ENCODE results near the gene PCDHGA3. TPM values are rescaled to one million over a fixed set of nuclear protein-coding genes. Genes with fewer than 3 reads are reported as not detected.
"Not testable (repeated sequence)": the region's sequence is repeated elsewhere in the genome, so short reads cannot be mapped to it uniquely, and the experiment has no call there.

PCDHGA3 gene
- total RNA-seq, 1 donor from 2014 or later = 2.9 TPM

GRCh38 chr5:141346017-141346416 is 2.4 kb downstream of the PCDHGA3 start:
- DNase-seq (ENCODE audit: low spot score) = not testable (repeated sequence)

GRCh38 chr5:141349917-141350619 is 6.4 kb downstream of the PCDHGA3 start, which contains the start of gene PCDHGB1:
Gene PCDHGB1, plus strand, starts transcription at chr5:141350099. Its CDS starts 162 bp downstream, at chr5:141350261.
- no peak for DNase-seq (ENCODE audit: low spot score)

- no peak for DNase-seq (ENCODE audit: low spot score)
Measured at GRCh38 chr5:141351591-141351990, 8.0 kb downstream of the PCDHGA3 start.

- DNase-seq (ENCODE audit: low spot score) = no peak
Measured at GRCh38 chr5:141354900-141355469, 11.4 kb downstream of the PCDHGA3 start, which contains the start of gene PCDHGA4. Gene PCDHGA4, plus strand, starts transcription at chr5:141355021. Its CDS starts 87 bp downstream, at chr5:141355108.

DNA sequence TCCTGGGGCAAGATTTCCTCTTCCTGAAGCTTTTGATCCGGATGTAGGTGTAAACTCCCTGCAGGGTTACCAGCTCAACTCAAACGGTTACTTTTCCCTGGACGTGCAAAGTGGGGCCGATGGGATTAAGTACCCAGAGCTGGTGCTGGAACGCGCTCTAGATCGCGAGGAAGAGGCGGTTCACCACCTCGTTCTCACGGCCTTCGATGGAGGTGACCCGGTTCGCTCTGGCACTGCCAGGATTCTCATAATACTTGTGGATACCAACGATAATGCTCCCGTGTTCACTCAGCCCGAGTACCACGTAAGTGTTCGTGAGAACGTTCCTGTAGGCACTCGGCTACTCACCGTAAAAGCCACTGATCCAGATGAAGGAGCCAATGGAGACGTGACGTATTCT is 12.0 kb downstream of the PCDHGA3 start:
- DNase-seq (ENCODE audit: low spot score) = no peak

- no peak for DNase-seq (ENCODE audit: low spot score)
Measured at GRCh38 chr5:141356133-141356532, 12.5 kb downstream of the PCDHGA3 start.

GRCh38 chr5:141356950-141357349 is 13.3 kb downstream of the PCDHGA3 start:
- no peak for DNase-seq (ENCODE audit: low spot score)

DNA sequence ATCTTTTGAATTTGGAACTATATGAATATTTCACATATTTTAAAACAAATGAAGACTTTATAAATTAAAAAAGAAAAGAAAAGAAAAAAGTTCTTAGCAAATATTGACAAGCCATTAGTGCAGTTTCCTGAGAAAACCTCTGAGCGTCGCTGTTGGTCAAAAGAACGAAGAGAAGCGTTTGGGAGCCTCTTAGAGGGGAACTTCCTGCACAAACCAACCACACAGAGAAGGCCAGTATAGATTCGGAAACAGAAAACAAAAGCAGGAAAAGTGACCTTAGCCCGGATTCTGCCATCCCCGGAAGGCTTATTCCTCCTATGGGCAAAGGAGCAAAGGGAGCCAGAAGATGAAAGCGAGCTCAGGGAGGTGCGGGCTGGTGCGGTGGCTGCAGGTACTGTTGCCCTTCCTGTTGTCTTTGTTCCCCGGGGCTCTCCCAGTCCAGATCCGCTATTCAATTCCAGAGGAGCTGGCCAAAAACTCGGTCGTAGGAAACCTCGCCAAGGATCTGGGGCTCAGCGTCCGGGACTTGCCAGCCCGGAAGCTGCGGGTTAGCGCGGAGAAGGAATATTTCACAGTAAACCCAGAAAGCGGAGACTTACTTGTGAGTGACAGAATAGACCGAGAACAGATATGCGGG is 16.3 kb downstream of the PCDHGA3 start, which contains the start of gene PCDHGB2:
TSS of gene PCDHGB2 (plus strand) at position 205 of the 637 bp plus-strand sequence. CDS start at position 347, 142 bp downstream.
- DNase-seq (ENCODE audit: low spot score) = no peak

GRCh38 chr5:141360685-141361084 is 17.1 kb downstream of the PCDHGA3 start:
- DNase-seq (ENCODE audit: low spot score) = no peak

DNA sequence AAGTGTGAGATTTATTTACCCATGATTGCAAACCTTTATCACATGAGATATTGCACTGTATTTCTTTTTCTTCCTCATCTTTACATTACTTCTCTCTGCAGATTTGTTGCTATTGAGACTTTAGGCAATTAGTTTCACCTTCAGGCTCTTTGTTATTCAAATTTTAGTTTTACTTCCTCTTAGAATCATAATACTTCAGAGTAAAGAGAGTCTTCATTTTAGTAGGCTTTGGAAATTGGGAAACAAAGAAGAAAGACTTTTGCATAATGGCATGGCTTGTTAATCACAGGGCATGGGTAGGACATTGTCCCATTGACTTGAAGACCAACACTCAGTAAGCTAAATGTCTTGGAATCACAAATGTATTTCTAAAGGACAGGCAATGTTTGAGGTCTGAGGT is 19.1 kb downstream of the PCDHGA3 start:
- DNase-seq (ENCODE audit: low spot score) = no peak

GRCh38 chr5:141363952-141364660 is 20.5 kb downstream of the PCDHGA3 start, which contains the start of gene PCDHGA5:
Gene PCDHGA5, plus strand, starts transcription at chr5:141364162. Its CDS starts 169 bp downstream, at chr5:141364331.
- DNase-seq (ENCODE audit: low spot score) = no peak

DNA sequence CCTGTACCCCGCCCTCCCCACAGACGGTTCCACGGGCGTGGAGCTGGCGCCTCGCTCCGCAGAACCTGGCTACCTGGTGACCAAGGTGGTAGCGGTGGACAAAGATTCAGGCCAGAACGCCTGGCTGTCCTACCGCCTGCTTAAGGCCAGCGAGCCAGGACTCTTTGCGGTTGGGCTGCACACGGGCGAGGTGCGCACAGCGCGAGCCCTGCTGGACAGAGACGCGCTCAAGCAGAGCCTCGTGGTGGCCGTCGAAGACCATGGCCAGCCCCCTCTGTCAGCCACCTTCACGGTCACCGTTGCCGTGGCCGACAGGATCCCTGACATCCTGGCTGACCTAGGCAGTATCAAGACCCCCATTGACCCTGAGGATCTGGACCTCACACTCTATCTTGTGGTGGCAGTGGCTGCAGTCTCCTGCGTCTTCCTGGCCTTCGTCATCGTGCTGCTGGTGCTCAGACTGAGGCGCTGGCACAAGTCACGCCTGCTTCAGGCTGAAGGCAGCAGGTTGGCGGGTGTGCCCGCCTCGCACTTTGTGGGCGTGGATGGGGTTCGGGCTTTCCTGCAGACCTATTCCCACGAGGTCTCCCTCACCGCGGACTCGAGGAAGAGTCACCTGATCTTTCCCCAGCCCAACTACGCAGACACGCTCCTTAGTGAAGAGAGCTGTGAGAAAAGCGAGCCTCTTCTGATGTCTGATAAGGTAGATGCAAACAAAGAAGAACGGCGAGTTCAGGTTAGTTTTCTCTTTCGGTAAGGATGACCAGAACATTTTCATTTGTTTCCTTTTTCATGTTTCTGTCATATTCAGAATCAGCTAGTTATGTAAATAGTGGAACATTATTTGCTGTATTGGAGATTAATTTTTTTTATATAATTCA is 22.6 kb downstream of the PCDHGA3 start:
- DNase-seq (ENCODE audit: low spot score) = no peak

DNA sequence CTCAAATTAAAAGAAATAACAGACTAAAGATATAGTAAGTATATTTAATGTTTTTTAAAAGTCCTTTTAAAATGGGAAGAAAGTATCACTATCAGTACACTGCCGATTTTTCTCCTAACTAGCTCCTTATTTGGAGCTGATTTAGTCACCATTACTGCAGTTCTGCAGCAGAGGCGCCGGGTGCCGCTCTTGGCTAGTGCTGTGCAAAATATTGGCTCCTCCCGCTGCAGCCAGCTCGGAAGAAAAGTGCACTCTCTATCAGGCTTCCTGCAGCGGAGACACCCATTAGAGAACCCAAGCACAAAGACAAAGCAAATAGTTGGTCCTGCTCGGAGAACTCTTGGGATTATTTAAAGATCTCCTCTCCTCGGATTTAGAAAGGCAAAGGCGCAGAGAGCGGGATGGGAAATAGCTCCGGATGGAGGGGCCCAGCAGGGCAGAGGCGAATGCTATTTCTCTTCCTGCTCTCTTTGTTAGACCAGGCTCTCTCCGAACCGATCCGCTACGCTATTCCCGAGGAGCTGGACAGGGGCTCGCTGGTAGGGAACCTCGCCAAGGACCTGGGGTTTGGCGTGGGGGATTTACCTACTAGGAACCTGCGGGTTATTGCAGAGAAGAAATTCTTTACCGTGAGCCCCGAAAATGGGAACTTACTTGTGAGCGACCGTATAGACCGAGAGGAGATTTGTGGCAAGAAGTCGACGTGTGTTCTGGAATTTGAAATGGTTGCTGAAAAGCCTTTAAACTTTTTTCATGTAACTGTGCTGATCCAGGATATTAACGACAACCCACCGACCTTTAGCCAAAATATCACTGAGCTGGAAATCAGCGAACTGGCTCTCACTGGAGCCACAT is 26.6 kb downstream of the PCDHGA3 start, which contains the start of gene PCDHGB3:
TSS of gene PCDHGB3 (plus strand) at position 249 of the 855 bp plus-strand sequence. CDS start at position 402, 153 bp downstream.
- no peak for DNase-seq (ENCODE audit: low spot score)

GRCh38 chr5:141371572-141372475 is 28.2 kb downstream of the PCDHGA3 start:
- no peak for DNase-seq (ENCODE audit: low spot score)

DNA sequence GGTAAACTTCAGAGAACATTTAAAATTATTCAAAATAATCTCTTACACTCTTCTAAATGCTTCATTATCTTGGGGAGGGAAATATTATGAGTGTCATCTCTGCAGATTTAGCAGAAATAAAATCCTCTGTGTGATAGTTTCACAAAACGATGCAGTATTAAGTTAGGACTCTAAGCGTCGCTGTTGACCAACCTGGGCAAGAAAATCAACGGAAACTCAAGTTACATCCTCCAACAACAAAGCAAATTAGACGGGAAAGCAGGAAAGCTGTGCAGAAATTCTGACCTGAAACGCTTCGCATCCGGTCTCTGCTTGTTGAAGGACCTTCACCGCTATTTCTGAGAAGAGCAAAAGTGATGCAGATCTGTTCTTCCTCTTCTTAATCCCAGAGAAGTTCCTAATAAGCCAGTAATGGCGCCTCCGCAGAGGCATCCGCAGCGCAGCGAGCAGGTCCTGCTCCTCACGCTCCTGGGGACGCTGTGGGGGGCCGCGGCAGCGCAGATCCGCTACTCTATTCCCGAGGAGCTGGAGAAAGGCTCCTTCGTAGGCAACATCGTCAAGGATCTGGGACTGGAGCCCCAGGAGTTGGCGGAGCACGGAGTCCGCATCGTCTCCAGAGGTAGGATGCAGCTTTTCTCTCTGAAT is 30.2 kb downstream of the PCDHGA3 start, which contains the start of gene PCDHGA6:
TSS of gene PCDHGA6 (plus strand) at position 219 of the 645 bp plus-strand sequence. CDS start at position 412, 193 bp downstream.
- DNase-seq (ENCODE audit: low spot score) = no peak

GRCh38 chr5:141374627-141375026 is 31.0 kb downstream of the PCDHGA3 start:
- no peak for DNase-seq (ENCODE audit: low spot score)

GRCh38 chr5:141375444-141376155 is 32.0 kb downstream of the PCDHGA3 start:
- DNase-seq (ENCODE audit: low spot score) = not testable (repeated sequence)

Measured in ureter (tissue), 1 donor.